ENCODE measurements around the gene NDUFA1. TPM values are rescaled to one million over a fixed set of nuclear protein-coding genes. Genes with fewer than 3 reads are reported as not detected.
"Not testable (repeated sequence)": the region's sequence is repeated elsewhere in the genome, so short reads cannot be mapped to it uniquely, and the experiment has no call there.

NDUFA1 gene
- total RNA-seq (2013) = 201 TPM
- polyA plus RNA-seq = 100 to 1,000 TPM in 2 of 3 donors, 10 to 100 TPM in 1; 55.6 to 353 (median 321) TPM
- 23.9 and 30.2 TPM in 2 replicates for polyA minus RNA-seq
- total RNA-seq = 10.6 to 46.7 (median 39.0) reads per million in 11 experiments

DNA sequence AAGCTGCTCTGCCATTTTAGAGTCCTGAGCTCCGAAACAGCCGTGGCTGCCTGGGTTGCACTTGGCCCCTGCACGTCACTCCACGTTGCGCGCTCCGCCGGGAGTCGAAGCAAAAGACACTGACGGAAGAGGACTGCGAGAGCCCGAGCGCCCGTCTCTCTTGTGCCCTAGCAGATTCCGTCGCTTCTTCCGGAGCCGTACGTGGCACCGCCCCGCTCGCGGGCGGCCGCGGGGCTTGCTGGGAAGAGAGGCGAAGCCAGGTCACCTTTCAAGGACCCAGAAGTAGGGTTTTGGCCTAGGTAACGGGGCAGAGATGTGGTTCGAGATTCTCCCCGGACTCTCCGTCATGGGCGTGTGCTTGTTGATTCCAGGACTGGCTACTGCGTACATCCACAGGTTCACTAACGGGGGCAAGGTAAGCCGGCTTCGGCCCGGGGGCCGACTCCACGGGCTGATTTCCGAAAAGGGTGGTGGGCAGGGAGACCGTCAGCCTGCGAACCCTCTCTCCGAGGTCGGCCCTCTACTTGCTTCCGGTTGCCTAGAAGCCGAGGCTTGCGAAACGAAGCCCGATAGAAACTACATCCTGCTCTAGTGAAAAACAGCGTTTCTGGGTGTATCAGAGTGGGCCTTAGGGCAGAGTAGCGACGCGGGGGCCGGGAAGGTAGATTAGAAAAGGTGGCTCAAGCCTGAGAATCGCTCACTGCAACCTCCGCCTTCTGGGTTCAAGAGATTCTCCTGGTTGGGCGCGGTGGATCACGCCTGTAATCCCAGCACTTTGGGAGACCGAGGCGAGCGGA is at the start of gene NDUFA1, which contains the start of gene RNF113A:
Gene NDUFA1, plus strand, starts transcription at position 234 of the 797 bp plus-strand sequence. Its CDS starts 80 bp downstream, at position 314.
Gene RNF113A, minus strand, starts transcription at position 135 of the 797 bp plus-strand sequence. Its CDS starts 120 bp downstream, at position 15.
- Histone ChIP-seq H3K36me3 (replicated peaks in 1 of 2; ENCODE audit: control insufficient read depth in 1 of 2, insufficient read depth in 2 of 2, low read length in 2 of 2) (peaks cover 14 to 19% of the 10 kb centered on the region in 2 donors), H3K4me2 (replicated peaks; ENCODE audit: extremely low read depth, low read length, poor library complexity, severe bottlenecking) (peak within 1 kb of the TSS; percentile 82), H3K27me3 (ENCODE audit: control insufficient read depth in 2 of 2, insufficient read depth in 2 of 2, low read length in 2 of 2) (no peaks in the 10 kb centered on the region), H3K4me3 (replicated peaks in 1 of 3; ENCODE audit: low read depth in 2 of 3, low read length in 3 of 3) (peak within 1 kb of the TSS; percentile 84 to 94 (median 87)), H3K27ac (ENCODE audit: low read depth in 1 of 2, low read length in 2 of 2) (peak within 1 kb of the TSS; percentile 93 to 96), H3K79me2 (ENCODE audit: insufficient read depth, low read length) (peaks cover 52% of the 10 kb centered on the region), H4K20me1 (ENCODE audit: insufficient read depth, low read length) (no peaks in the 10 kb centered on the region), H3K4me1 (ENCODE audit: control insufficient read depth in 1 of 2, insufficient read depth in 2 of 2, low read length in 2 of 2) (peaks cover 11 to 21% of the 10 kb centered on the region in 2 donors), H3K9ac (ENCODE audit: insufficient read depth, low read length, poor library complexity, severe bottlenecking) (peak within 1 kb of the TSS; percentile 80), H3K9me3 (replicated peaks in 1 of 2; ENCODE audit: control insufficient read depth in 1 of 2, insufficient read depth in 1 of 2, low read length in 2 of 2) (no peaks in the 10 kb centered on the region), H2AFZ (ENCODE audit: insufficient read depth, low read depth, low read length, poor library complexity, severe bottlenecking) (peak within 1 kb of the TSS; percentile 77)
- intact Hi-C loops (cut with micrococcal nuclease) = loop anchor here in 1 of 2 donors (10.0 kb wide), 1 partner anchor 77 kb away; the partner anchor contains the start of gene RPL39
- Mint-ChIP-seq H3K9me3 (peaks cover 0 to 11% (median 0%) of the 10 kb centered on the region in 7 donors), H3K27me3 (ENCODE audit: low read depth in 3 of 3) (peaks cover 0 to 14% (median 0%) of the 10 kb centered on the region in 3 donors), H3K27ac (peak within 1 kb of the TSS; percentile 94 to 99 (median 97)), H3K36me3 (peaks cover 4 to 6% of the 10 kb centered on the region in 2 donors), H3K4me3 (peak within 1 kb of the TSS; percentile 90 to 99), H3K4me1 (peaks cover 21% of the 10 kb centered on the region)
- DNase-seq = peak; percentile 73 to 80 (median 78)
- WGBS (ENCODE audit: insufficient coverage) = under 1% methylated on average over 35 of the region's 62 CpGs
- TF ChIP-seq, protein P1, sequence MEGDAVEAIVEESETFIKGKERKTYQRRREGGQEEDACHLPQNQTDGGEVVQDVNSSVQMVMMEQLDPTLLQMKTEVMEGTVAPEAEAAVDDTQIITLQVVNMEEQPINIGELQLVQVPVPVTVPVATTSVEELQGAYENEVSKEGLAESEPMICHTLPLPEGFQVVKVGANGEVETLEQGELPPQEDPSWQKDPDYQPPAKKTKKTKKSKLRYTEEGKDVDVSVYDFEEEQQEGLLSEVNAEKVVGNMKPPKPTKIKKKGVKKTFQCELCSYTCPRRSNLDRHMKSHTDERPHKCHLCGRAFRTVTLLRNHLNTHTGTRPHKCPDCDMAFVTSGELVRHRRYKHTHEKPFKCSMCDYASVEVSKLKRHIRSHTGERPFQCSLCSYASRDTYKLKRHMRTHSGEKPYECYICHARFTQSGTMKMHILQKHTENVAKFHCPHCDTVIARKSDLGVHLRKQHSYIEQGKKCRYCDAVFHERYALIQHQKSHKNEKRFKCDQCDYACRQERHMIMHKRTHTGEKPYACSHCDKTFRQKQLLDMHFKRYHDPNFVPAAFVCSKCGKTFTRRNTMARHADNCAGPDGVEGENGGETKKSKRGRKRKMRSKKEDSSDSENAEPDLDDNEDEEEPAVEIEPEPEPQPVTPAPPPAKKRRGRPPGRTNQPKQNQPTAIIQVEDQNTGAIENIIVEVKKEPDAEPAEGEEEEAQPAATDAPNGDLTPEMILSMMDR (IDR thresholded peaks at IDR 0.05) = no peak

DNA sequence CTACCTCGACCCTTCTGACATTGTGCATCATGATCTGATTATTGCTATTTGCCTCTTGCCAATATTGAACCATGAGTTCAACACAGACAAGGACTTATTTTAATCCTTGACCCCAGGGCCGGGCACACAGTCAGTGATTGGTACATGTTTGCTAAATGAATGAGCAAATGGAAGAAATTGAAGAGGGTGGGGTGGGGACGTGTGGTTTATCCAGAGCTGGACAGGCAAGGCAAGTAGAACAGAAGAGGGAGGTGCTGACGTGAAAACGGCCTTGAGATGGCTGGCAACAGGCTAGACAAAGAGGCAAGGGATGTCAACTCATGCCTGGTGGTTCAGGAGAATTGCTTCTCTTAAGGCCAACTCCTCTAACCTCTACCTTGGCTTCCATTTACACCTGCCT is 47.4 kb upstream of the NDUFA1 start:
- H2AFZ ChIP-seq (ENCODE audit: insufficient read depth, low read depth, low read length, poor library complexity, severe bottlenecking); H3K9me3 ChIP-seq (replicated peaks in 1 of 2; ENCODE audit: control insufficient read depth in 1 of 2, insufficient read depth in 1 of 2, low read length in 2 of 2); H3K27ac Mint-ChIP-seq; H3K4me3 ChIP-seq (replicated peaks in 1 of 3; ENCODE audit: low read depth in 2 of 3, low read length in 3 of 3); H3K27ac ChIP-seq (ENCODE audit: low read depth in 1 of 2, low read length in 2 of 2); intact Hi-C loops (cut with micrococcal nuclease); H3K36me3 Mint-ChIP-seq; H3K9ac ChIP-seq (ENCODE audit: insufficient read depth, low read length, poor library complexity, severe bottlenecking); H3K4me2 ChIP-seq (replicated peaks; ENCODE audit: extremely low read depth, low read length, poor library complexity, severe bottlenecking); H3K9me3 Mint-ChIP-seq; H3K27me3 ChIP-seq (ENCODE audit: control insufficient read depth in 2 of 2, insufficient read depth in 2 of 2, low read length in 2 of 2); H3K4me3 Mint-ChIP-seq; H3K4me1 ChIP-seq (ENCODE audit: control insufficient read depth in 1 of 2, insufficient read depth in 2 of 2, low read length in 2 of 2); H3K27me3 Mint-ChIP-seq (ENCODE audit: low read depth in 3 of 3); H4K20me1 ChIP-seq (ENCODE audit: insufficient read depth, low read length); H3K4me1 Mint-ChIP-seq; H3K79me2 ChIP-seq (ENCODE audit: insufficient read depth, low read length); DNase-seq; H3K36me3 ChIP-seq (replicated peaks in 1 of 2; ENCODE audit: control insufficient read depth in 1 of 2, insufficient read depth in 2 of 2, low read length in 2 of 2): not testable (repeated sequence)
- no CpG with 5 or more reads among the region's 5 CpGs for WGBS (ENCODE audit: insufficient coverage)
